GM18873 (cell line): Measurements from ENCODE around the gene SEMA7A.

ENCODE experiments used
- ATAC-seq: cut with Tn5 transposase; IDR thresholded peaks from one replicate; pipeline ENCODE4 v1.9.1; 2021; ENCODE audit warnings: mild to moderate bottlenecking, moderate library complexity, moderate number of reproducible peaks; ENCODE audit not compliant: unreplicated experiment, low FRiP score

SEMA7A gene

DNA sequence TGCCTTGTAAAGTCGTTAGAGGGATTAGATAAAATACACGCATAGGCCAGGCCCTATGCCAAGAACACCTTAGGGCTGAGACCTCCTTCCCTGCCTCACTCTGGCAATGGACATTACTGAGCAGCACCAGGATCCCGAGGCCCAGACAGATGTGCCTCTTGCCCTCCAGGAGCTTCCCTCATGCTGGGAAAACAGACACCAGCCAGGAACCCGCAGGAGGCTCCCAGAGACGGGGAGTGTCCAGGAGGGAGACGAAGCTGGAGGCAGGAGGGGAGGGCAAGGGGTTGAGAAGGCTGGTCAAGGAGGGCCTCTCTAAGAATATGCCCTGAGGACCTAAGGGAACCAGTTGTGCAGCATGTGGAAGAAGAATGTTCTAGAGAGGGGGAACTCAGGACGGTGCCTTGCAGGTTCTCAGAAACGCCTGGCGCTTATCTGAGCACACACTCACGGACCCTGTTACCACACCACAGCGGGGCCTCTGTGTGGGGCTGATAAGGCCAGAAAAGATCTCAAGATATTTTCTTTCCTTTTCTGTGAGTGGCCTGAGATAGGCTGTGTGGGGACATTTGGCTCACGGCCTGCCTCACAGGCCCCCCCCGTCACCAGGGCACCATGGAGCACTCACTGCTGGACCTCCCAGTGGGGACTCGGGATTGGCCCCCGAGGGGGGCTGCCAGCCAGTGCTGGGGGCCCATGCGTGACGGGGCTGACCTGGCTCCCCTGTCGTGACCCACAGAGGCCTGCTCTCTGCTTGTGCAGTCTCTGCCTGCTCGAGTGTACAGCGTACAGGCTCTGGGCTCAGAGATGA, 44.3 kb downstream of the SEMA7A start:
- ATAC-seq: no peak

GRCh38 chr15:74388363-74388951, 45.3 kb downstream of the SEMA7A start:
- ATAC-seq: no peak

DNA sequence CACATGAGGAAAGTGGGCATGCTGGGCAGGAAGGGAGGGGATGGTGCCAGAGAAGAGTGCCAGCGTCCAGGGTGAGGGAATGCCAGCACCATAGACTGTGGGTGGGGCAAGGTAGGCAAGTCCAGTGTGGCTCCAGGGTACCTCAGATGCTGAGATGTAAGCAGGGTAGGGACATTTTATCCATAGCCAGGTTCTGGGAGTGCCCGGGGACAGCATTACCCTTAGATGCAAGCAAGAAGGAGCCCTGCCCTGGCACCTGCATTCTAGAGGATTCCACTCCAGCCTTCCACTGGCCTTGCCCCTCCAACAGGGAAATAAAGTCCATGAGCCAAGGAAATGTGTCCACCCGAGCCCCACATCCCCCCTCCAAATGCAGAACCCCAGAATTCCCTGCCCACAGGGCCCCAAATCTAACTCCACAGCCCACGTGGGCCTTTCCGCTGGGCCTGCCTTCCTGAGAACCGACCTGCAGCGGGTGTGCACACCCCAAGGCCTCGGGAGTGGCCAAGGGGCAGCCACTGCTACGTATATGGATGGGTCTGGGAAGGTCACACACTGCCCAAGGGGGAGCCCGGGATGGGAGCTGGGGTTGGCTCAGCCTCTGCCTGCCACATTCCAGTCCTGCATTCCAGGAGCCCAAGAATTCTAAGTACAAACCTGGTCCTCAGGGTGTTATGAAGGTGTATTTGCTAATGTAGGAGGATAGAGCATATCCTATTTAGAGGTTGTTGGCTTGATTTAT, 46.0 kb downstream of the SEMA7A start:
- ATAC-seq: no peak

DNA sequence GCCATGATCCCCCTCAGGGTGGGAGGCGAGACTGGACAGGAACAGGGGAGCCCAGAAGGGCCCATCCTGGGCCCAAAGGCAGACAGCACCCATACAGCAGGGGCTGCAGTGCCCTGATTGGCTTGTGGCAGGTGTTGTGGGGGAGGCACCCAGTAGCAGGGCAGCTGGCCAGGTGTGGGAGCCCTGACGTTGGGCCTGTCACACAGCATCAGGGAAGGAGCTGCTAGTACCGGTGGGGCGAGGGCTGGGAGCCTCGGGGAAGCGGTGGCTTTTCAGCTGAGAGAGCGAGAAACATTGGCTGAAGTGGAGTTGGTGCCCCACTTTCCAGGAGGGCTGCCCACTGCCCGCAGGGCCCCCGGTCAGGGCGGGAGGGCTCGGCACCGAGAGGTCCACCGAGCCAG, 46.6 kb downstream of the SEMA7A start:
- ATAC-seq: no peak

DNA sequence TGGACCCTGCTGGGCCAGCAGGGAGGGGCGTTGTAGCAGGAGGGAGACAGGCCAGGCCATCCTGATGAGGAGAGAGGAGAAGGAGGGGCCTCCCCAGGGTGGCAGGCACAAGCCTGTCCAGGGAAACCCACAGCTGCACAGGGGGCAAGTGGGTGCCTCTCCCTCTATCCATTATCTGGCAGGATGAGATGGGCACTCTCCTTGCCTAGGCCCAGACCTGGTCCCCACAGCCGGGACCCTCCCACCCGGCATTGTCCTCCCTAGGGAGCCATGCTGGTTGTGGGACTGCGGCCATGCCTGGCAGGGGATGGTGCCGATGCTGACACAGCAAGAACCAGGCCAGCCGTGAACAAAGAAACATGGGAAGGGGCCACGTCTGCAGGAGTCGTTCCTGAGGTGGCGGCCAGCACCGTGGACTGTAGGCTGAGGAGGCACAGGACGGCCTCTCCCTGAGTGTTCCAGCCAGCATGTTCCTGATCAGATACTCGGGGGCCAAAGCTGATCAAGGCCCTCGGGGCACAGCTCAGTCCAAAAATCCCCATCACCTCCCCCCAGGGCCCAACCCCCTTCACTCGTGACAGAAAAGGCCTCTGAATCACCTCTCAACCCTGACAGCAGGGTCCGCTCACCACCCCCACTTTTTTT, 47.1 kb downstream of the SEMA7A start:
- no peak for ATAC-seq

DNA sequence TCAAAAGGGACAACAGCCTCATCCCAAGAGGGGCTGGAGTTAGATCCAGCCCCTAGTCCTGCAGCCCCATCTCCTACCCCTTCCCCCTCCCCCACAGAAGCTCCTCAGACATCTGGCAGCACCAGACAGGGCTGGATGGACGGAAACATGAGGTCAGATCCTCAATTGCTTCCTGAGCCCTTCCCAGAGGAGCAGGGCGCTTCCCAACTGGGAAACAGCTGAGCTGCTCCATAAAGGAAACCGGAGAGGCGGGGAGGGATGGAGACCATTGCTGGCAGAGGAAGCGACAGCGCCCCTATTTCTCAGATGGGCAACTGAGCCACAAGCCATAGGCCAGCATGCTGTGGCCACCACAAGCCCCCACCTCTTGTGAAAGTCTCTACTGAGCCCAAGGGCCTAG, 48.0 kb downstream of the SEMA7A start:
- ATAC-seq: no peak

DNA sequence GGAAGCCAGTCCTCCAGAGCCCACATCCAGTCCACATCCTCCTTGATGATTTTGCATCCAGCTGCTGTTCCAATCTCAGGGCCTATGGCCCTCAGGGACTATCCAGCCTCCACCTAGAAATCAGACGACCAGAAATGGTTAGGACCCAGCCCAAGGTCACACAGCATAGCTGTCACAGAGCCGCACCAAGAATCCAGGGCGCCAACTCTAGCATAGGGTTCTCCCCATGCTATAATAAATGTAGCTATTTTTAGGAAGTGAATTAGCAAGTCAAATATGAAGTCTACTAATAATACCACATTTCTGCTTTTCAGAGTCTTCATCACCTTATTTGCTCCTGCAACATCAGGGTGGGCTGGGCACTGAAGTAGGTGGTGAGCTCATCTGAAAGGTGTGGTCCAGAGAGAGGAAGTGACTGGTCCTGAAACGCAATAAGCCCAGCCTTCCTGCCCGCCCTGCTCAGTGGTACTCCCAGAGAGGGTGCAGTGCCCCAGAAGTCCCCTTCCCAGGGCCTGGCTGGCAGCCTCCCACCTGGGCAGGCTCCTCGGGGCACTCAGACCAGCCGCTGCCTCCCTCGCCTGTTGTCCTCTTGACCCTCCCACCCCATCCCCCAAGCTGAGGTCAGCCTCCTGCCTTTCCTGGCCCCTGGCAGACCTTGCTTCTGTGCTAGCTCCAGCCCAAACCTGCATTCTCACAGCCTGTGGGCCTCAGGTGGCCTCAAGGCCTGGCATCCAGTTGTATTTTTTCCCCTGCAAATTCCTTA, 48.7 kb downstream of the SEMA7A start:
- ATAC-seq: peak; percentile 56

DNA sequence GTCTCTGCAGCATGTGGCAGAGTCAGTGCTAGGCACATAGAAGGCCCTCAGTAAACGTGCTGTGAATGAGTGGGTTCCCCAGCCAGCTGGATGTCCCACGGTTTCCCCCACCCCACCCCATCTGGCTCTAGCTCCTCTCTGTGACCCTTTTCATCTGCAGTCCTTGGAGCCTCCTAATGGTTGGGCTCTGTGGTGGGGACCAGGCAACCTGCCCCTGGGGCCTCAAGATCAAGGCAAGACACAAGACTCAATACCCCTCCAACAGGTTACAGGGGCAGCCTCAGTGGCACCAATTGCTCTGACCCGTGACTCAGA, 49.2 kb downstream of the SEMA7A start:
- no peak for ATAC-seq

DNA sequence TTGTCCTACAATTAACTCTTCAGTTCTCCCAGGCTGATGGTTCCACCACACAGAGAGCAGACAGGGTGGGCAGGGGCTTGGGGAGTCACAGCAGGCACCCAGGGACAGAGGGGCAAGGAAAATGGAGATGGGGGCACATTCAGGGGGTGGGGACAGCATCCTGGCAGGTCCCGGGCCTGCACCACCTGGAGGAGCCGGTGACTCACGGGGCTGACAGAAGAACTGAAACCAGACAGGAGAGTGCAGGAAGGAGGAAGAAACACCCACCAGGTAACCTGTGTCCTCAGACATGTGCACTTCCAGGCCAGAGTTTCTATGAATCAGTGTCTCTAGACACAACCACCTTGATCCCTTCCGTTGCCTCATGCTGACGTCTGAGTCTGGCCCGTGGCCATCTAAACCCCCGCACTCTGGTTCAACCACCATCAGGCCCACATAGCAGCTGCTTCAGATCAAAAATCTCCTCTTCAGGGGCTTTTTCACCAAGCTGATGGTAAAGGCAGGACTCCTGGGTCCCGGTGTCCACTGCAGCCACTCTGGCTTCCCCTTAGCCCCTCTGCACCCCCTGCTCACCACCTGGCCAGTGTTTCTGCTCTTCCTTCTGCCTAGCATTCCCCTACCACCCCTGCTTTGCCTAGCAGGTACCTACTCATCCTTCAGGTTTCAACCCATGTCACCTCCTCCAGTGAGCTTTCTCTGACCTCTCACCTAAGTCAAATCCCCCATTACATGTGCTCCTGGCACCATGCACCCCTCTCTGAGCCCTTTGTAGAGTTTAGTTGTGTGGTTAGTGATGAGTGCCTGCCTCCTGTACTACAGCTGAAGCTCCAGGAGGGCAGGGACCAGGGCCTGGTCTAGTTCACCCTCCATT, 49.8 kb downstream of the SEMA7A start:
- no peak for ATAC-seq

- ATAC-seq: no peak
Observed at GRCh38 chr15:74383286-74383685, 50.5 kb downstream of the SEMA7A start.

- peak; percentile 30 for ATAC-seq
Observed at GRCh38 chr15:74382004-74382816, 51.5 kb downstream of the SEMA7A start.

DNA sequence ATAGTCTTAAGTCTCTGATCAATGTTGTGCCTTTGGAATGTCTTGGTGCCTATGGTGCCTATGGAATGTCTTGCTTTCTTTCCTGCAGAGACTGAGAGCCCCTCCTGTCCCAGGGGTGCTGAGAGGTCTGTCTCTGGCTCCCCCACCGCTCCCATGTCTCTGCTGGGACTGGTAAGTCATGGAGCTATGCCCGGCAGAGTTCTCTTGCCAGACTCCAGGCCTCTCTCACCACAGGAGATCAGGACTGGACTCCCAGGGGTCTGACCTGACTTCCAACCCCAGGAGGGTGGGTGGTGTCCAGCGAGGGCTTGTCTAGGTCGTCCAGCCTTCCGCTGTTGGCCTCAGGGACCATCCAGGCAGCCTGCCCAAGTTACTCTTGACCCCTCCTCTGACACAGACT, 52.3 kb downstream of the SEMA7A start:
- ATAC-seq: no peak

GRCh38 chr15:74381190-74381453, 52.6 kb downstream of the SEMA7A start:
- ATAC-seq: no peak

DNA sequence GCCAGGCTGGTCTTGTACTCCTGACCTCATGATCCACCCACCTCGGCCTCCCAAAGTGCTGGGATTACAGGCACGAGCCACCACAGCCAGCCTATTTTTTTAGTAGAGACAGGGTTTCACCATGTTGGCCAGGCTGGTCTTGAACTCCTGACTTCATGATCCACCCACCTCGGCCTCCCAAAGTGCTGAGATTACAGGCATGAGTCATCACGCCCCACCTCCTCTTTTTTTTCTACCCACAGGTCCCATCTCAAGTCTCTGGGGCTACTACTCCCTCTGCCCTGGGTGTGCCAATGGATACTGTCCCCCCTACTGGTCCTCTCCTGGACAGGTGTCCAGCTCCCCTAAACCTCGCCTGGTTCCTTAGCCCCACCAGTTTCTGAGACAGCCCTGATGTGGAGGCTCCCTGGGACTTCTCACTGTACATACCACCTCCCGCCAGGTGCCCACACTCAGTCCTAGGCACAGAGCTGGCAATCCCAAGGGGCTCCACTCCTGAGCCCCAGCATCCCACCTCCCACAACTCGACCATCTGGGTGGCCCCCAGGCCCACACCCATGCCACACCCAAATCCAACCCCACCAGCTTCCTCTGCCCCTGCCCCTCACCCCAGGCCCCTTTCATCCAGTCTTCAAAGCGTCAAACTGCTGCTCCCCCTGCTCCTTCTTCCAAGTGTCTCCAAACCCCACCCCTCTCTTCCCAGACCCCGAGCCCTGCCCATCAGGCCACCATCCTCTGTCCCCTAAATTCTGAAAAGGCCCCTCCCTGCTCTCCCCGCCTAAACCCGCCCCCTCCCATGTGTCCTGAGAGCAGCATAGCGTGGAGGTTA, 53.2 kb downstream of the SEMA7A start:
- ATAC-seq: no peak

GRCh38 chr15:74378848-74379247, 54.9 kb downstream of the SEMA7A start:
- ATAC-seq: no peak

DNA sequence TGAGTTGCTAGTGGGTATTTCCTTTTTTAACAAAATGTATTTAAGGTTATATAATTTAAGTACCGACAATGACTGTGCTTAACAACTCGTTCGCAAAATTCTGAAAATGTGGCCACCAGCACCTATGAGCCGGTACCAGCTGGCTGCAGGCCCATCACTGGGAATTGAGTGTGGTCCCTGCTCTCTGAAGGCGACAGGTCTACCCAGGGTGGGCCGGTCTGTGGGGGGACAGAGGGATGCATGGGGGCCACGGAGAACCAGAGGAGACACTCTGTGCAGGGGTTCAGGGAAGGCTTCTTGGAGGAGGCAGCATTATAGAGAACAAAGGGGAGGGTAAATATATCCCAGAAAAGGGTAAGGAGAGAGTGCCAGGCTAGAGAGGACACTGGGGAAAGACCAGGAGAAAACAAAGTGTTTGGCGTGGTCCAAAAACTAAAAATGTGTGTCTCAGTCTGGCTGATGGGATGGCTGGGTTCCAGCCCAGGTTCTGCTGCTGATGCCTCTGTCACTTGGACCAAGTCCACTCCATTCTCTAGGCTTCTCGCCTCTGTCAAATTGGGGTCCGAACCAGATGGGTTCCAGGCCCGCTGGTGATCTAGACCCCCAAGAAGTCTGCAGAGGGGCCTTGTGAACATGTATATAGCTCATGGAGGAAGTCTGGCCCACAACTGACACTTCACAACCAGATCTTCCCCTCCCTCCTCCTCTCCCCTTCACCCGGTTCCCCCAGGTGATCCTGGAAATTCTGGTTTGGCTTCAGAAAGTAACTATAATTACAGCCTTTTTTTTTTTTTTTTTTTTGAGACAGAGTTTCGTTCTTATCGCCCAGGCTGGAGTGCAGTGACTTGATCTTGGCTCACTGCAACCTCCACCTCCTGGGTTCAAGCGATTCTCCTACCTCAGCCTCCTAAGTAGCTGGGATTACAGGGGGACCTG, 55.7 kb downstream of the SEMA7A start:
- no peak for ATAC-seq
